SK-N-SH (cell line): ENCODE results near the gene BNC2. TPM values are rescaled to one million over a fixed set of nuclear protein-coding genes. Genes with fewer than 3 reads are reported as not detected.

Experiments used
- CTCF ChIA-PET: fragments of 300-600, 350-600 bp; formaldehyde crosslinking; extraction: SDS; loops from one replicate; lab custom pipeline; 2021; lab: Yijun Ruan, JAX
- POLR2A ChIA-PET: fragments of 350-600 bp; sonication (Branson Sonifier 250); formaldehyde crosslinking; extraction: SDS; loops from one replicate; lab custom pipeline; 2020; ENCODE audit warnings: antibody characterized with exemption, inconsistent platforms; lab: Yijun Ruan, JAX
- DNase-seq: peaks from one replicate; pipeline ENCODE4 v3.0.0; 2012
- H2AFZ ChIP-seq: fragments of 200-600 bp; sonication (generic); 2 replicates; pipeline ENCODE4 v1.8.1; 2016; ENCODE audit warnings: antibody characterized with exemption, mild to moderate bottlenecking, low read depth
- H3F3A ChIP-seq: fragments of 200-600 bp; sonication (generic); replicated peaks from 2 replicates; pipeline ENCODE3; 2016; ENCODE audit warnings: antibody characterized with exemption, mild to moderate bottlenecking; ENCODE audit not compliant: insufficient read depth
- H3K27ac ChIP-seq, 2 experiments: fragments of 200-500 bp in 1 of 2; fragments of 200-600 bp in 1 of 2; sonication (Bioruptor generic) in 1 of 2; sonication (generic), shearing (Covaris generic) in 1 of 2; 2 replicates each; pipeline versions ENCODE4 v1.5.1 to v1.6.1; 2014 to 2016; ENCODE audit warnings: low read depth in 2 of 2, inconsistent platforms in 1 of 2, low read length in 1 of 2, mild to moderate bottlenecking in 1 of 2, mixed read lengths in 1 of 2
- H3K27me3 ChIP-seq: fragments of 200-600 bp; sonication (generic), shearing (Covaris generic); 2 replicates; pipeline ENCODE4 v1.6.1; 2016; ENCODE audit warnings: mixed run types; ENCODE audit not compliant: insufficient read depth
- H3K36me3 ChIP-seq, 2 experiments: fragments of 200-500 bp in 1 of 2; fragments of 200-600 bp in 1 of 2; sonication (Bioruptor generic) in 1 of 2; sonication (generic) in 1 of 2; replicated peaks in 1 of 2; 2 replicates each; pipeline versions ENCODE3 to v1.5.1; 2014 to 2016; ENCODE audit warnings: low read length in 1 of 2, mild to moderate bottlenecking in 1 of 2; ENCODE audit not compliant: insufficient read depth in 2 of 2, control insufficient read depth in 1 of 2
- H3K4me1 ChIP-seq, 2 experiments: fragments of 200-500 bp in 1 of 2; fragments of 200-600 bp in 1 of 2; sonication (Bioruptor generic) in 1 of 2; sonication (generic), shearing (Covaris generic) in 1 of 2; 2 replicates each; pipeline versions ENCODE4 v1.5.1 to v1.6.1; 2014 to 2016; ENCODE audit warnings: low read depth in 1 of 2, low read length in 1 of 2, mixed run types in 1 of 2; ENCODE audit not compliant: insufficient read depth in 2 of 2, control insufficient read depth in 1 of 2
- H3K4me2 ChIP-seq: fragments of 200-600 bp; sonication (generic), shearing (Covaris generic); 2 replicates; pipeline ENCODE4 v1.6.1; 2017; ENCODE audit warnings: mixed run types
- H3K4me3 ChIP-seq, 2 experiments: fragments of 200-500 bp in 1 of 2; fragments of 200-600 bp in 1 of 2; sonication (Bioruptor generic) in 1 of 2; sonication (generic), shearing (Covaris generic) in 1 of 2; 2 replicates each; pipeline versions ENCODE4 v1.5.1 to v1.8.1; 2014 to 2016; ENCODE audit warnings: low read depth in 2 of 2, inconsistent platforms in 1 of 2, low read length in 1 of 2, mild to moderate bottlenecking in 1 of 2, mixed read lengths in 1 of 2, moderate library complexity in 1 of 2
- H3K79me2 ChIP-seq: fragments of 200-600 bp; sonication (generic); 2 replicates; pipeline ENCODE4 v1.8.1; 2017; ENCODE audit warnings: mild to moderate bottlenecking; ENCODE audit not compliant: insufficient read depth
- H3K9ac ChIP-seq: fragments of 200-600 bp; sonication (generic); 2 replicates; pipeline ENCODE4 v1.6.1; 2017; ENCODE audit warnings: mixed run types
- H3K9me2 ChIP-seq: fragments of 200-600 bp; sonication (generic); 2 replicates; pipeline ENCODE4 v1.6.1; 2017; ENCODE audit warnings: mixed run types
- H3K9me3 ChIP-seq: fragments of 200-600 bp; sonication (generic); 2 replicates; pipeline ENCODE4 v1.6.1; 2017; ENCODE audit warnings: mixed run types, mild to moderate bottlenecking, moderate library complexity
- H4K20me1 ChIP-seq: fragments of 200-600 bp; sonication (generic); 2 replicates; pipeline ENCODE4 v1.6.1; 2017; ENCODE audit warnings: mild to moderate bottlenecking, mixed run types; ENCODE audit not compliant: insufficient read depth
- GABPA ChIP-seq: IDR thresholded peaks from 2 replicates; pipeline ENCODE4 v1.4.0; 2012; ENCODE audit warnings: low read depth, mild to moderate bottlenecking
- GATA2 ChIP-seq: sonication (generic); formaldehyde crosslinking; IDR thresholded peaks from 2 replicates; pipeline ENCODE4 v1.5.0; 2020; ENCODE audit warnings: mild to moderate bottlenecking, missing genetic modification reagents
- MXI1 ChIP-seq: IDR thresholded peaks from 2 replicates; pipeline ENCODE4 v1.6.1; 2012; ENCODE audit warnings: mild to moderate bottlenecking, low read depth, low read length, improper control_type of control experiment
- NFIC ChIP-seq: IDR thresholded peaks from 2 replicates; pipeline ENCODE4 v1.4.0; 2012; ENCODE audit warnings: borderline replicate concordance
- PBX3 ChIP-seq: IDR thresholded peaks from 2 replicates; pipeline ENCODE4; 2012
- RAD21 ChIP-seq: IDR thresholded peaks from 2 replicates; pipeline ENCODE4 v1.6.1; 2012; ENCODE audit warnings: mild to moderate bottlenecking, low read length
- RCOR1 ChIP-seq: fragments of 150-350 bp; IDR thresholded peaks from 2 replicates; pipeline ENCODE4 v1.6.1; 2017; ENCODE audit warnings: antibody characterized with exemption, low read length
- RFX5 ChIP-seq: IDR thresholded peaks from 2 replicates; pipeline ENCODE4 v1.6.1; 2012; ENCODE audit warnings: mild to moderate bottlenecking, improper control_type of control experiment, low read length
- RXRA ChIP-seq: IDR thresholded peaks from 2 replicates; pipeline ENCODE4 v1.4.0; 2012; ENCODE audit warnings: low read depth, mild to moderate bottlenecking, borderline replicate concordance
- SIN3A ChIP-seq: IDR thresholded peaks from 2 replicates; pipeline ENCODE4 v1.6.1; 2012; ENCODE audit warnings: low read depth, mild to moderate bottlenecking, low read length, moderate library complexity, borderline replicate concordance
- USF1 ChIP-seq: IDR thresholded peaks from 2 replicates; pipeline ENCODE4 v1.4.0; 2012; ENCODE audit warnings: low read depth, borderline replicate concordance
- YY1 ChIP-seq: IDR thresholded peaks from 2 replicates; pipeline ENCODE4 v1.4.0; 2012; ENCODE audit warnings: low read depth, mild to moderate bottlenecking
- WGBS: methylation state at CpG from one replicate; pipeline ENCODE4 v1.1.6; 2017; ENCODE audit warnings: low lambda C conversion rate; 5-methylcytosine and 5-hydroxymethylcytosine counted together
- polyA plus RNA-seq, 3 experiments: library from polyadenylated mRNA; depleted of rRNA; stranded (reverse); fragments of >200 nt; gene quantifications; 2 replicates each; pipeline ENCODE4 v1.2.3, GENCODE V29; 2012

Gene BNC2
- polyA plus RNA-seq, 1 of the 3 experiments (the other 2 are of a cell fraction) = 8.8 TPM

GRCh38 chr9:16453390-16453789 is 417.1 kb downstream of the BNC2 start:
- no peak overlapping the region for H3K4me3 ChIP-seq
- no peaks in the 10 kb centered on the region for H3K9me3 ChIP-seq
- no peak overlapping the region for H3K9ac ChIP-seq
- TF ChIP-seq GABPA (no peak), PBX3 (no peak), NFIC (no peak), RFX5 (no peak), RAD21 (no peak), RCOR1 (no peak), YY1 (no peak), USF1 (no peak), GATA2 (CRISPR knock-in tag) (no peak), SIN3A (no peak)
- H2AFZ ChIP-seq = no peak overlapping the region
- H3F3A ChIP-seq = peaks cover 3% of the 10 kb centered on the region
- H3K4me1 ChIP-seq = peaks cover 0 to 21% of the 10 kb centered on the region in 2 experiments; a peak in 2 of 4 replicates
- 95% methylated on average over 3 of the region's 3 CpGs for whole genome bisulfite sequencing
- H4K20me1 ChIP-seq = no peaks in the 10 kb centered on the region
- no peak for DNase-seq
- no peak overlapping the region for H3K27ac ChIP-seq
- H3K36me3 ChIP-seq = no peaks in the 10 kb centered on the region
- ChIA-PET POLR2A (no interaction called here), CTCF (interaction anchor here (1.5 kb wide), 1 partner anchor 14 kb away, joined by 3 read pairs; no protein-coding TSS in a partner anchor)
- H3K79me2 ChIP-seq = peaks cover 17% of the 10 kb centered on the region; the same call in 1 of the 2 replicates
- H3K4me2 ChIP-seq = no peak overlapping the region
- no peaks in the 10 kb centered on the region for H3K27me3 ChIP-seq
- no peaks in the 10 kb centered on the region for H3K9me2 ChIP-seq

GRCh38 chr9:16450578-16450977 is 419.9 kb downstream of the BNC2 start:
- H4K20me1 ChIP-seq = no peaks in the 10 kb centered on the region
- CTCF ChIA-PET = interaction anchor here (1.5 kb wide), 1 partner anchor 8 kb away, joined by 4 read pairs; no protein-coding TSS in a partner anchor
- no peak overlapping the region for H3K4me3 ChIP-seq
- peaks cover 8% of the 10 kb centered on the region for H3F3A ChIP-seq
- H3K27me3 ChIP-seq = no peaks in the 10 kb centered on the region
- WGBS = 76% methylated on average over 3 of the region's 3 CpGs
- no peak overlapping the region for H3K9ac ChIP-seq
- H3K9me2 ChIP-seq = no peaks in the 10 kb centered on the region
- H3K9me3 ChIP-seq = no peaks in the 10 kb centered on the region
- no peak overlapping the region for H2AFZ ChIP-seq
- no peak for DNase-seq
- peaks cover 11% of the 10 kb centered on the region; the same call in 1 of the 2 replicates for H3K79me2 ChIP-seq
- no peak overlapping the region for H3K4me2 ChIP-seq
- H3K27ac ChIP-seq = peak overlapping the region in 1 of 2 experiments; percentile 1; a peak in 1 of 4 replicates
- no peaks in the 10 kb centered on the region for H3K36me3 ChIP-seq
- POLR2A ChIA-PET = no interaction called here
- H3K4me1 ChIP-seq = peaks cover 0 to 21% of the 10 kb centered on the region in 2 experiments; a peak in 2 of 4 replicates
- TF ChIP-seq RAD21 (peak; percentile 14), YY1 (no peak), MXI1 (no peak), RCOR1 (0 out of 2 replicates have a peak, but pooled peaks have one; percentile 6), RXRA (no peak)
